ENCODE data around the gene FTH1.

Gene FTH1

GRCh38 chr11:61914471-61915171 is 52.8 kb downstream of the FTH1 start:
- no peak for DNase-seq

All from T-helper 1 cell (primary cell).